T-cell (primary cell): Measurements from ENCODE around the gene RNF141. TPM values are rescaled to one million over a fixed set of nuclear protein-coding genes. Genes with fewer than 3 reads are reported as not detected.

Experiments used
- ATAC-seq, 4 experiments: fragments of 200-7000 bp in 3 of 4; fragments of 150-1000 bp in 1 of 4; cut with Tn5 transposase; replicated peaks in 1 of 4; 1 replicate in 3 of 4; 2 replicates in 1 of 4; pipeline ENCODE4 v1.10.0; 2021; ENCODE audit warnings: moderate library complexity in 3 of 4, mild to moderate bottlenecking in 2 of 4, moderate number of reproducible peaks in 1 of 4
- CTCF ChIA-PET, 2 donors: fragments of 300-600 bp; sonication (Branson Sonifier 250); formaldehyde crosslinking; loops; one replicate each; lab custom pipeline; 2022; ENCODE audit warnings: antibody characterized with exemption in 2 of 2; lab: Charles Lee
- POLR2A ChIA-PET, 2 donors: fragments of 300-600 bp; sonication (Branson Sonifier 250); formaldehyde crosslinking; loops; one replicate each; lab custom pipeline; 2022; ENCODE audit warnings: antibody characterized with exemption in 2 of 2; lab: Charles Lee
- DNase-seq, 35 experiments: peaks; one replicate each; pipeline versions ENCODE4 v3.0.0 to v3.0.0-alpha.2; 2013 to 2023
- H3K27ac ChIP-seq: one replicate; pipeline ENCODE4 v1.5.1; 2013; ENCODE audit warnings: low read length
- H3K27me3 ChIP-seq, 2 experiments: replicated peaks in 1 of 2; 1 replicate in 1 of 2; 2 replicates in 1 of 2; pipeline versions ENCODE4 v1.6.1 to v1.7.0; 2013; ENCODE audit warnings: low read length in 1 of 2, mixed read lengths in 1 of 2; ENCODE audit not compliant: control insufficient read depth in 2 of 2, insufficient read depth in 2 of 2; ENCODE audit errors: extremely low read depth in 1 of 2
- H3K36me3 ChIP-seq, 2 donors: 1 replicate in 1 of 2; 2 replicates in 1 of 2; pipeline versions ENCODE4 v1.6.1 to v1.7.0; 2013; ENCODE audit warnings: low read length in 1 of 2; ENCODE audit not compliant: control insufficient read depth in 2 of 2, insufficient read depth in 1 of 2; ENCODE audit errors: extremely low read depth in 1 of 2
- H3K4me1 ChIP-seq, 2 experiments: 1 replicate in 1 of 2; 2 replicates in 1 of 2; pipeline versions ENCODE4 v1.6.1 to v1.7.0; 2013; ENCODE audit warnings: low read length in 2 of 2, mixed read lengths in 1 of 2; ENCODE audit not compliant: insufficient read depth in 2 of 2, control insufficient read depth in 1 of 2; ENCODE audit errors: extremely low read depth in 1 of 2
- H3K4me3 ChIP-seq, 2 donors: 1 replicate in 1 of 2; 2 replicates in 1 of 2; pipeline versions ENCODE4 v1.5.1 to v1.7.0; 2013; ENCODE audit warnings: mild to moderate bottlenecking in 2 of 2, low read length in 1 of 2, moderate library complexity in 1 of 2; ENCODE audit not compliant: control insufficient read depth in 1 of 2; ENCODE audit errors: extremely low read depth in 1 of 2
- H3K9me3 ChIP-seq: 2 replicates; pipeline ENCODE4 v1.7.0; 2013
- H3K27ac Mint-ChIP-seq, 2 donors: one replicate each; pipeline ENCODE4 v1.8.0; 2020 to 2021; ENCODE audit warnings: mild to moderate bottlenecking in 2 of 2, mixed read lengths in 2 of 2
- H3K27me3 Mint-ChIP-seq, 2 donors: one replicate each; pipeline ENCODE4 v1.8.0; 2021 to 2022; ENCODE audit warnings: mixed read lengths in 2 of 2
- H3K36me3 Mint-ChIP-seq: one replicate; pipeline ENCODE4 v1.8.0; 2021; ENCODE audit warnings: mixed read lengths
- H3K4me1 Mint-ChIP-seq, 3 donors: one replicate each; pipeline ENCODE4 v1.8.0; 2020 to 2022; ENCODE audit warnings: mixed read lengths in 3 of 3, mild to moderate bottlenecking in 1 of 3
- H3K4me3 Mint-ChIP-seq, 3 donors: one replicate each; pipeline ENCODE4 v1.8.0; 2020 to 2022; ENCODE audit warnings: mild to moderate bottlenecking in 3 of 3, mixed read lengths in 3 of 3, moderate library complexity in 3 of 3
- H3K9me3 Mint-ChIP-seq, 3 donors: one replicate each; pipeline ENCODE4 v1.8.0; 2020 to 2022; ENCODE audit warnings: mixed read lengths in 3 of 3
- WGBS: methylation state at CpG from one replicate; pipeline ENCODE4 v1.1.5; 2013; ENCODE audit warnings: missing lambda C conversion rate; ENCODE audit not compliant: insufficient coverage; 5-methylcytosine and 5-hydroxymethylcytosine counted together
- total RNA-seq, 35 experiments: library from RNA in 6 of 35; stranded (reverse) in 6 of 35; fragments of 120-200 nt in 1 of 35; gene quantifications; one replicate each; pipeline versions ENCODE4 v1.2.1 to v1.2.4 and lab custom pipeline; 2013 to 2026

The RNF141 gene
- total RNA-seq, 5 donors from 2014 or later (not counting 1 experiment from before 2014, with no cell fraction given): 15.1 to 17.3 (median 15.3) TPM

GRCh38 chr11:10564696-10565318 is 23.8 kb upstream of the RNF141 start:
- H3K36me3 ChIP-seq: no peaks in the 10 kb centered on the region
- Mint-ChIP-seq H3K27me3 (peaks cover 5 to 8% of the 10 kb centered on the region in 2 donors), H3K4me1 (no peaks in the 10 kb centered on the region), H3K27ac (no peak overlapping the region), H3K9me3 (no peaks in the 10 kb centered on the region), H3K4me3 (no peak overlapping the region), H3K36me3 (no peaks in the 10 kb centered on the region)
- CTCF ChIA-PET: no interaction called here
- H3K27ac ChIP-seq: no peak overlapping the region
- no peak for ATAC-seq
- H3K4me1 ChIP-seq: no peaks in the 10 kb centered on the region
- WGBS: no CpG with 5 or more reads among the region's 1 CpG
- no peak for DNase-seq
- no peaks in the 10 kb centered on the region for H3K27me3 ChIP-seq
- H3K4me3 ChIP-seq: no peak overlapping the region
- POLR2A ChIA-PET: no interaction called here
- no peaks in the 10 kb centered on the region for H3K9me3 ChIP-seq

- H3K36me3 Mint-ChIP-seq: no peaks in the 10 kb centered on the region
- no peak overlapping the region for H3K4me3 Mint-ChIP-seq
Observed at GRCh38 chr11:10564030-10564429, 23.0 kb upstream of the RNF141 start.

GRCh38 chr11:10561947-10562346 is 21.0 kb upstream of the RNF141 start:
- no peak overlapping the region for H3K4me3 Mint-ChIP-seq
- Histone ChIP-seq H3K36me3 (no peaks in the 10 kb centered on the region), H3K9me3 (no peaks in the 10 kb centered on the region), H3K27me3 (no peaks in the 10 kb centered on the region), H3K4me3 (no peak overlapping the region), H3K4me1 (no peaks in the 10 kb centered on the region), H3K27ac (no peak overlapping the region)
- WGBS: 100% methylated on average over 1 of the region's 1 CpG
- DNase-seq: no peak
- ChIA-PET CTCF (interaction anchor here in 1 of 2 donors (1.2 kb wide), 1 partner anchor 148 kb away, joined by 3 read pairs; no protein-coding TSS in a partner anchor), POLR2A (no interaction called here)
- H3K9me3 Mint-ChIP-seq: no peaks in the 10 kb centered on the region
- peaks cover 12 to 13% of the 10 kb centered on the region in 2 donors for H3K27me3 Mint-ChIP-seq
- H3K27ac Mint-ChIP-seq: no peak overlapping the region
- H3K4me1 Mint-ChIP-seq: no peaks in the 10 kb centered on the region
- no peak for ATAC-seq
- H3K36me3 Mint-ChIP-seq: no peaks in the 10 kb centered on the region

More at GRCh38 chr11:10564030-10564429, 23.0 kb upstream of the RNF141 start:
- Histone ChIP-seq H3K4me3 (no peak overlapping the region), H3K4me1 (no peaks in the 10 kb centered on the region), H3K36me3 (no peaks in the 10 kb centered on the region), H3K9me3 (no peaks in the 10 kb centered on the region), H3K27me3 (no peaks in the 10 kb centered on the region), H3K27ac (no peak overlapping the region)
- WGBS: 70% methylated on average over 2 of the region's 3 CpGs
- ChIA-PET POLR2A (no interaction called here), CTCF (no interaction called here)
- no peaks in the 10 kb centered on the region for H3K9me3 Mint-ChIP-seq
- no peaks in the 10 kb centered on the region for H3K4me1 Mint-ChIP-seq
- DNase-seq (no peak), ATAC-seq (no peak)
- H3K27ac Mint-ChIP-seq: no peak overlapping the region
- peaks cover 5 to 10% of the 10 kb centered on the region in 2 donors for H3K27me3 Mint-ChIP-seq

GRCh38 chr11:10561043-10561818 is 20.2 kb upstream of the RNF141 start:
- no peaks in the 10 kb centered on the region for H3K27me3 ChIP-seq
- Mint-ChIP-seq H3K4me1 (peaks cover 0 to 2% (median 0%) of the 10 kb centered on the region in 3 donors), H3K9me3 (no peaks in the 10 kb centered on the region), H3K27ac (no peak overlapping the region), H3K27me3 (peaks cover 12 to 17% of the 10 kb centered on the region in 2 donors), H3K4me3 (no peak overlapping the region), H3K36me3 (no peaks in the 10 kb centered on the region)
- H3K27ac ChIP-seq: no peak overlapping the region
- DNase-seq (no peak), ATAC-seq (no peak)
- no peaks in the 10 kb centered on the region for H3K36me3 ChIP-seq
- POLR2A ChIA-PET: no interaction called here
- 70% methylated on average over 1 of the region's 3 CpGs for WGBS
- CTCF ChIA-PET: interaction anchor here in 1 of 2 donors (1.2 kb wide), 1 partner anchor 148 kb away, joined by 3 read pairs; no protein-coding TSS in a partner anchor
- no peak overlapping the region for H3K4me3 ChIP-seq
- no peaks in the 10 kb centered on the region for H3K4me1 ChIP-seq
- H3K9me3 ChIP-seq: no peaks in the 10 kb centered on the region

GRCh38 chr11:10558288-10558687 is 17.3 kb upstream of the RNF141 start:
- H3K4me3 ChIP-seq: no peak overlapping the region
- H3K9me3 ChIP-seq: no peaks in the 10 kb centered on the region
- Mint-ChIP-seq H3K9me3 (no peaks in the 10 kb centered on the region), H3K27ac (no peak overlapping the region), H3K4me1 (peaks cover 0 to 2% (median 0%) of the 10 kb centered on the region in 3 donors), H3K4me3 (no peak overlapping the region), H3K36me3 (no peaks in the 10 kb centered on the region), H3K27me3 (peaks cover 16 to 18% of the 10 kb centered on the region in 2 donors)
- ATAC-seq (no peak), DNase-seq (no peak)
- no peaks in the 10 kb centered on the region for H3K4me1 ChIP-seq
- ChIA-PET POLR2A (interaction anchor here in 1 of 2 donors (0.7 kb wide), 1 partner anchor 8 kb away, joined by 3 read pairs; no protein-coding TSS in a partner anchor), CTCF (no interaction called here)
- H3K27me3 ChIP-seq: peaks cover 0 to 3% of the 10 kb centered on the region in 2 experiments
- WGBS: 79% methylated on average over 2 of the region's 3 CpGs
- no peaks in the 10 kb centered on the region for H3K36me3 ChIP-seq
- no peak overlapping the region for H3K27ac ChIP-seq

- ChIA-PET POLR2A (no interaction called here), CTCF (interaction anchor here in 1 of 2 donors (0.6 kb wide), 2 partner anchors 44 to 274 kb away, joined by 3 read pairs; no protein-coding TSS in a partner anchor)
- no peaks in the 10 kb centered on the region for H3K9me3 ChIP-seq
- Mint-ChIP-seq H3K27ac (no peak overlapping the region), H3K36me3 (no peaks in the 10 kb centered on the region), H3K4me3 (no peak overlapping the region), H3K9me3 (peaks cover 4 to 7% (median 7%) of the 10 kb centered on the region in 3 donors), H3K27me3 (peaks cover 17 to 19% of the 10 kb centered on the region in 2 donors), H3K4me1 (peaks cover 0 to 2% (median 0%) of the 10 kb centered on the region in 3 donors)
- no peak overlapping the region for H3K27ac ChIP-seq
- no CpG with 5 or more reads among the region's 1 CpG for WGBS
- H3K27me3 ChIP-seq: peaks cover 0 to 3% of the 10 kb centered on the region in 2 experiments
- no peaks in the 10 kb centered on the region for H3K36me3 ChIP-seq
- H3K4me1 ChIP-seq: no peaks in the 10 kb centered on the region
- DNase-seq (no peak), ATAC-seq (no peak)
- H3K4me3 ChIP-seq: no peak overlapping the region
Observed at GRCh38 chr11:10556590-10556989, 15.6 kb upstream of the RNF141 start.
